Mesothelial cell of epicardium (in vitro differentiated cells): ENCODE data around the gene NOL12. TPM values are rescaled to one million over a fixed set of nuclear protein-coding genes. Genes with fewer than 3 reads are reported as not detected.

Source experiments
- DNase-seq, 2 experiments: peaks; one replicate each; pipeline ENCODE4 v3.0.0; 2021; ENCODE audit warnings: low spot score in 2 of 2; ENCODE audit not compliant: unreplicated experiment in 2 of 2
- H3K27ac Mint-ChIP-seq: 2 replicates; pipeline ENCODE4 v1.8.0; 2021; ENCODE audit warnings: mixed read lengths
- H3K27me3 Mint-ChIP-seq: 2 replicates; pipeline ENCODE4 v1.8.0; 2021; ENCODE audit warnings: low read depth, mixed read lengths
- H3K36me3 Mint-ChIP-seq: 2 replicates; pipeline ENCODE4 v1.8.0; 2021; ENCODE audit warnings: mixed read lengths
- H3K4me1 Mint-ChIP-seq: 2 replicates; pipeline ENCODE4 v1.8.0; 2021; ENCODE audit warnings: mixed read lengths
- H3K4me3 Mint-ChIP-seq: 2 replicates; pipeline ENCODE4 v1.8.0; 2021; ENCODE audit warnings: mild to moderate bottlenecking, moderate library complexity, mixed read lengths
- H3K9me3 Mint-ChIP-seq: 2 replicates; pipeline ENCODE4 v1.8.0; 2021; ENCODE audit warnings: mixed read lengths
- CTCF ChIP-seq: fragments of 200-600 bp; sonication (generic); IDR thresholded peaks from one replicate; pipeline ENCODE4 v1.5.0; 2021; ENCODE audit warnings: antibody characterized with exemption; ENCODE audit not compliant: unreplicated experiment
- total RNA-seq: library from RNA; stranded (reverse); gene quantifications from 3 replicates; pipeline ENCODE4 v1.2.1, GENCODE V29; 2021

Gene NOL12
- total RNA-seq, 1 donor from 2014 or later: 25.2 TPM

GRCh38 chr22:37742376-37743171, 56.4 kb downstream of the NOL12 start:
- Mint-ChIP-seq H3K4me3 (no peak overlapping the region), H3K4me1 (peaks cover 51% of the 10 kb centered on the region), H3K27ac (peak overlapping the region; percentile 79), H3K9me3 (no peaks in the 10 kb centered on the region), H3K27me3 (no peaks in the 10 kb centered on the region), H3K36me3 (no peaks in the 10 kb centered on the region)
- no peak for TF ChIP-seq CTCF
- no peak for DNase-seq

Other genes starting within 250 kb of the NOL12 start
- 0.83 to 0.97 TPM (median 0.91 TPM) in 3 replicates for gene MFNG, start 200.0 kb upstream of the NOL12 start, total RNA-seq
- gene CARD10, start 166.9 kb upstream of the NOL12 start, total RNA-seq: 12.2 to 13.6 TPM (median 13.1 TPM) in 3 replicates
- gene CDC42EP1, start 125.9 kb upstream of the NOL12 start, total RNA-seq: 38.5 to 39.1 TPM (median 38.8 TPM) in 3 replicates
- 0.43 to 0.64 TPM (median 0.54 TPM) in 3 replicates for gene LGALS2, start 106.3 kb upstream of the NOL12 start, total RNA-seq
- 96.6 to 107 TPM (median 96.6 TPM) in 3 replicates for gene GGA1, start 77.5 kb upstream of the NOL12 start, total RNA-seq
- gene SH3BP1, start 46.7 kb upstream of the NOL12 start, total RNA-seq: 30.0 to 33.0 TPM (median 31.9 TPM) in 3 replicates
- gene PDXP, start 27.6 kb upstream of the NOL12 start, total RNA-seq: 15.6 to 16.5 TPM (median 16.1 TPM) in 3 replicates
- 238 to 262 TPM (median 242 TPM) in 3 replicates for gene LGALS1, start 10.7 kb upstream of the NOL12 start, total RNA-seq
- 69.2 to 76.1 TPM (median 71.4 TPM) in 3 replicates for gene TRIOBP, start 10.7 kb downstream of the NOL12 start, total RNA-seq
- gene GCAT, start 121.6 kb downstream of the NOL12 start, total RNA-seq: 9.8 to 13.2 TPM (median 12.5 TPM) in 3 replicates
- 0.22 to 0.31 TPM in 2 of 3 replicates, not detected in the other for gene GALR3, start 137.0 kb downstream of the NOL12 start, total RNA-seq
- gene ANKRD54, start 158.0 kb downstream of the NOL12 start, total RNA-seq: 16.1 to 18.4 TPM (median 17.1 TPM) in 3 replicates
- 633 to 642 TPM (median 639 TPM) in 3 replicates for gene EIF3L, start 163.1 kb downstream of the NOL12 start, total RNA-seq
- 47.2 to 51.7 TPM (median 48.2 TPM) in 3 replicates for gene MICALL1, start 220.0 kb downstream of the NOL12 start, total RNA-seq